Left ventricle myocardium superior (tissue), 1 donor: ENCODE measurements around the gene LCP2. TPM values are rescaled to one million over a fixed set of nuclear protein-coding genes. Genes with fewer than 3 reads are reported as not detected.

Experiments used
- ATAC-seq: fragments of 200-7000 bp; cut with Tn5 transposase; one replicate; pipeline ENCODE4 v1.9.1; 2020; ENCODE audit warnings: mild to moderate bottlenecking, moderate library complexity
- DNase-seq: peaks from one replicate; pipeline ENCODE4 v3.0.0-alpha.2; 2020
- intact Hi-C: fragments of 100-400 bp; cut with micrococcal nuclease; formaldehyde crosslinking; loops from one replicate; pipeline ENCODE4 v1.11.0; 2022
- total RNA-seq: library from RNA; stranded (reverse); fragmentation: NEBNext Ultra II Directional; extraction: Animal tissue kit (Norgen Biotek cat#: 25700); gene quantifications from one replicate; pipeline ENCODE4 v1.2.1, GENCODE V29; 2021
- donor health status: DM: no; HTN: yes; CAD: no; lungs with severe emphysema.

LCP2 gene
- total RNA-seq, 1 donor from 2014 or later, result 7.1 TPM

- ATAC-seq (no peak), DNase-seq (no peak)
- intact Hi-C loops, result no loop called here
These were observed 64.2 kb downstream of the LCP2 start for GRCh38 chr5:170233358-170233892.

- ATAC-seq (no peak), DNase-seq (no peak)
- intact Hi-C loops, result no loop called here
These were observed 64.8 kb downstream of the LCP2 start, which contains the start of gene C5orf58 for GRCh38 chr5:170232786-170233185. Gene C5orf58, plus strand, starts transcription at chr5:170232985. Its CDS starts 1,992 bp downstream, at chr5:170234977.

GRCh38 chr5:170228762-170229435, 68.7 kb downstream of the LCP2 start:
- ATAC-seq (no peak), DNase-seq (no peak)
- intact Hi-C loops, result loop anchor here (10.0 kb wide), 1 partner anchor 116 kb away; no protein-coding TSS in a partner anchor

GRCh38 chr5:170226661-170227060, 70.9 kb downstream of the LCP2 start:
- DNase-seq (no peak), ATAC-seq (peak; percentile 60)
- intact Hi-C loops, result loop anchor here (2.0 to 10.0 kb wide), 2 partner anchors 118 to 196 kb away; no protein-coding TSS in a partner anchor

- DNase-seq, result no peak
- ATAC-seq, result no peak
- intact Hi-C loops, result loop anchor here (2.0 to 10.0 kb wide), 2 partner anchors 119 to 197 kb away; no protein-coding TSS in a partner anchor
These were observed 71.4 kb downstream of the LCP2 start for GRCh38 chr5:170226129-170226615.

GRCh38 chr5:170225326-170226128, 72.0 kb downstream of the LCP2 start:
- DNase-seq, result peak; percentile 72
- ATAC-seq, result peak; percentile 84
- intact Hi-C loops, result loop anchor here (2.0 to 10.0 kb wide), 2 partner anchors 119 to 197 kb away; no protein-coding TSS in a partner anchor

- ATAC-seq, result peak; percentile 17
- intact Hi-C loops, result loop anchor here (10.0 kb wide), 1 partner anchor 121 kb away; no protein-coding TSS in a partner anchor
- DNase-seq, result no peak
These were observed 73.7 kb downstream of the LCP2 start for GRCh38 chr5:170223906-170224305.

- intact Hi-C loops, result loop anchor here (10.0 kb wide), 1 partner anchor 121 kb away; no protein-coding TSS in a partner anchor
- DNase-seq (no peak), ATAC-seq (peak; percentile 63)
These were observed 74.2 kb downstream of the LCP2 start for GRCh38 chr5:170223360-170223759.

GRCh38 chr5:170221327-170221741, 76.2 kb downstream of the LCP2 start:
- ATAC-seq, result peak; percentile 41
- DNase-seq, result no peak
- intact Hi-C loops, result loop anchor here (10.0 kb wide), 1 partner anchor 123 kb away; no protein-coding TSS in a partner anchor

- ATAC-seq (no peak), DNase-seq (no peak)
- intact Hi-C loops, result loop anchor here (10.0 kb wide), 1 partner anchor 125 kb away; no protein-coding TSS in a partner anchor
These were observed 77.4 kb downstream of the LCP2 start for GRCh38 chr5:170220191-170220590.

GRCh38 chr5:170219615-170220014, 78.0 kb downstream of the LCP2 start:
- ATAC-seq (no peak), DNase-seq (no peak)
- intact Hi-C loops, result loop anchor here (10.0 kb wide), 1 partner anchor 125 kb away; no protein-coding TSS in a partner anchor

- ATAC-seq, result no peak
- intact Hi-C loops, result no loop called here
- DNase-seq, result no peak
These were observed 78.9 kb downstream of the LCP2 start for GRCh38 chr5:170218726-170219125.

- ATAC-seq, result no peak
- DNase-seq, result no peak
- intact Hi-C loops, result no loop called here
These were observed 79.7 kb downstream of the LCP2 start for GRCh38 chr5:170217831-170218230.

- intact Hi-C loops, result no loop called here
- ATAC-seq (peak; percentile 56), DNase-seq (no peak)
These were observed 81.2 kb downstream of the LCP2 start for GRCh38 chr5:170216257-170216864.

GRCh38 chr5:170211575-170212334, 85.8 kb downstream of the LCP2 start:
- intact Hi-C loops, result no loop called here
- ATAC-seq (no peak), DNase-seq (no peak)

- DNase-seq, result no peak
- ATAC-seq, result no peak
- intact Hi-C loops, result no loop called here
These were observed 90.6 kb downstream of the LCP2 start for GRCh38 chr5:170206958-170207357.

- intact Hi-C loops, result no loop called here
These were observed 91.4 kb downstream of the LCP2 start for GRCh38 chr5:170206216-170206615.

GRCh38 chr5:170204202-170204601, 93.4 kb downstream of the LCP2 start:
- intact Hi-C loops, result no loop called here
- no peak for DNase-seq
- no peak for ATAC-seq

More at GRCh38 chr5:170206216-170206615, 91.4 kb downstream of the LCP2 start:
- ATAC-seq (no peak), DNase-seq (no peak)
